Measurements from ENCODE around the gene TAF13.

DNA sequence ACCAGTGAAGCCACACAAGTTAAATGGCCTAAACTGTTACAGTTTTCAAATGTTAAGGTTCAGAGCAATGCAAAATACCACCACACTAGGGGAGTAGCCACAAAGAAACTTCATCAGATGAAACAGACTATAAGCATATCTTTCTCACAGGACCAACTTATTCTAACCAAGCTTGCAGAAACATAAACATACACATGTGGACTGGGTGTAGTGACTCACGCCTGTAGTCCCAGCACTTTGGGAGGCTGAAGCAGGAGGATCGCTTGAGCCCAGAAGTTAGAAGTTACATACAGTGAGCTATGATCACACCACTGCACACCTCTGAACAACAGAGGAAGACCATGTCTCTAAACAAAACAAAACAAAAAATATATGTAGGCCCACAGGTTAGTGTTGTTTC is 51.2 kb downstream of the TAF13 start:
- TF ChIP-seq CTCF (IDR thresholded peaks at IDR 0.05; ENCODE audit: insufficient read depth, low read depth, low read length), result no peak
- no peak for TF ChIP-seq EZH2 (IDR thresholded peaks at IDR 0.05; ENCODE audit: insufficient read depth, low read length)
